T follicular helper cell (primary cell): ENCODE results near the gene HOXA5.

Experiments used
- DNase-seq: peaks from one replicate; pipeline ENCODE4 v3.0.0-alpha.2; 2020; ENCODE audit warnings: low read depth

HOXA5 gene

GRCh38 chr7:27134392-27134791 is 9.1 kb downstream of the HOXA5 start:
- no peak for DNase-seq

- no peak for DNase-seq
Measured at GRCh38 chr7:27133409-27134231, 9.9 kb downstream of the HOXA5 start.

- no peak for DNase-seq
Measured at GRCh38 chr7:27132978-27133377, 10.5 kb downstream of the HOXA5 start.

GRCh38 chr7:27132214-27132613 is 11.3 kb downstream of the HOXA5 start:
- no peak for DNase-seq

DNA sequence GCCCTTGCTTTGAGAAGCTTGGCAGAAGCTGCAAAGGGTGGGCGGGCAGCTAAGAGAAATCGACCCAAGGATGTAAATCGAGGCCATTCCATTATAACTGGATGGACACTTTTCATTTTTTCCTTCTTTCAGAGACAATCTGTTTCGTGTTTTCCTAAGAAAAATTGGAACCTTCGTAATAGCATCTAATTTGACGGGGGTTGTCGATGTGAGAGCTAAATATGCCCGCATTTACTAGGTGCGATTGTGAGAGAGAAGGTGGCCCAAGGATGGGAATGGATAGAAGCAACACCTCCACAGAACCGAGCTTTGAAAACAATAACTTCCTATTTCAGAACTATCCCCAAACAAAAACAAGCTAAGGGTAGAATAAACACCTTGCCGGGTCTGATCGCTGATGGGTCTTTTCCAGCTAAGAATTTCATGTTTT is 12.1 kb downstream of the HOXA5 start:
- no peak for DNase-seq

DNA sequence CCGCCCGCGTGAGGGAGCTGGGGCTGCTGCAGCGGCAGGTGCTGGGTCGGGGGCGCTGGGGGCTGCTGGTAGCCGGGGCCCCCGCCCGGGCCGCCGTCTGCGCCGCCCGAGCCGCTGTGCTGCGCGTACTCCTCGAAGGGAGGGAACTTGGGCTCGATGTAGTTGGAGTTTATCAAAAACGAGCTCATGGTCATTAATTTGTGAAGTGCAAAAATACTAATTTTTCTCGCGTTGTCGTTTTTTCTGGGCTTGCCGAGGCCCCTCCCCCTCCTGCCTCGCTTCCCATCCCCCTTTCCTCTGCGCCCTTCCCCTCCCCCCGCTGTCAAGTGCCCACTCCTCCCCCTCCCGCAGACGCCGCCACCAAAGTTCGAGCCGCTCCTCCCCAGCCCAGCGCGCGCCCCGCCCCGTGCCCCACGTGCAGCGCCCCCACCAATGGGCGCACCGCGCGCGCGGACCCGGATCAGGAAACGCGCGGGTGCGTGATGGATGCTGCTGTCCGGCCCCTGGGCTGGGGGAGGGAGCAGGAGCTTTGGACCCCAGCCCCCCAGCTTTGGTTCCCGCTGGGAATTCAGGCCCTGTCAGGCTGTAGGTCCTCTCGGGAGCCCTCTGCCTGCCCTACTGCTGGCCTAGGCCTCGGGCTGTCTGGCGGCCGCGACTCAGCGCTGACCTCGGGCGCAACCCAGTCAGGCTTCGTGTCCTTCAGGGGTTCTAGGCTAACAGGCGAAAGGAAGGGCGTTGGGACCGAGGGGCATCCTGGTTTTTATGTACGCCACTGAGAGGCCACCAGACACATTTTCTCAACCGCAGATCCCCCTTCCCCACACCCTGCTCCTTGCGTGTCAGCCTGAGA is 12.7 kb downstream of the HOXA5 start, which contains the start of gene HOXA4:
TSS of gene HOXA4 (minus strand) at position 218 of the 850 bp plus-strand sequence. CDS start at position 194, 24 bp downstream.
- peak; percentile 46 for DNase-seq

- no peak for DNase-seq
Measured at GRCh38 chr7:27129729-27130539, 13.5 kb downstream of the HOXA5 start.

DNA sequence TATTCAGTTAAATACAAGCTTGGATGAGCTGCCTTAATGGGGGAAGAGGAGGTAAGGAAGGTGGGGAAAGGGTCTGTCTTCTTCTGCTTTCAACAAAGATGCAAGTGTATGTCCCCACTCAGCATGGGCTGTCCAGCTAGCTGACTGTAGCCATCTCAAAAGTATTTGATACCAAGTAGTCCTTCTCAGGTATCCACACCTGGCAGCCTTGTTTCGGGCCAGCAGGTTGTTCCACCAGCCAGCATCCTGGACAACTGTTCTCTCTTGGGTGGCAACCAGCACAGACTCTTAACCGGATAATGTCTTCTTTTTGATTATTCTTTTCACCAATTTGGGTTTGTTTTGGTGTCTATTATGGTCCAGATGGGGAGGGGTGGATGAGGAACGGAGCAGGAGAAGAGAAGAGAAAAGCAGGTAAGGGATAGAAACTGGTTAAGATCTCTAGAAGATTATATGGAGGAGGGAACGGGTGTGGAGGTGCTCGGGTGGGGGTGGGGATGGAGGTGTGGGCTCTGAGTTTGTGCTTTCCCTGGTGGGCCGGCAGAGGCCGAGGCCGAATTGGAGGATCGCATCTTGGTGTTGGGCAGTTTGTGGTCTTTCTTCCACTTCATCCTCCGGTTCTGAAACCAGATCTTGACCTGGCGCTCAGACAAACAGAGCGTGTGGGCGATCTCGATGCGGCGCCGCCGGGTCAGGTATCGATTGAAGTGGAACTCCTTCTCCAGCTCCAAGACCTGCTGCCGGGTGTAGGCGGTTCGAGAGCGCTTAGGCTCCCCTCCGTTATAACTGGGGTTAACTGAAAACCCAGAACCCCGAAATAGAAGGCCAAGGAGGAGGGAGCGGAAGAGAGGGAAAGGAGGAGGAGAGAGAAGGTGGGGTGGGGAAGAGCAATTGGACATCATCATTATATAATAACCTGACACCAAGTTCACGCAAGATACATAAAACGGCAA is 14.4 kb downstream of the HOXA5 start:
- no peak for DNase-seq

DNA sequence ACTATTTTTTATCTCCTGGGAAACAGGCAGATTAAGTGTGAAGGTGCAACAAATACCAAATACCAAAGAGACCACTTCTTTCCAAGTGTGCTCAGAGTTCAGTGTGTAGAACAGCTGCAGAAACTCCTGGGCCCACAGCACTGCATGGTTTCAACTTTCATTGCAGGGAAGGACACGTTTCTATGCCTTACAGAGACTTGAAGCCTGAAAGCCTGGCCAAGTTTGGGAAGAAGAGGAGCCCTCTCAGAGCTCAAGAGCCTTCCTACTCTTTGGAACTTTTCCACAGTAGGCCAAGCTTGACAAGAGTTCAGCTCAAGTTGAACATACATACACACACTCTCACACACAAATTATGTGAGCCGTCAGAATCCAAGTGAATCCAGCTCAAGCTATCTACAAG is 15.4 kb downstream of the HOXA5 start:
- no peak for DNase-seq

DNA sequence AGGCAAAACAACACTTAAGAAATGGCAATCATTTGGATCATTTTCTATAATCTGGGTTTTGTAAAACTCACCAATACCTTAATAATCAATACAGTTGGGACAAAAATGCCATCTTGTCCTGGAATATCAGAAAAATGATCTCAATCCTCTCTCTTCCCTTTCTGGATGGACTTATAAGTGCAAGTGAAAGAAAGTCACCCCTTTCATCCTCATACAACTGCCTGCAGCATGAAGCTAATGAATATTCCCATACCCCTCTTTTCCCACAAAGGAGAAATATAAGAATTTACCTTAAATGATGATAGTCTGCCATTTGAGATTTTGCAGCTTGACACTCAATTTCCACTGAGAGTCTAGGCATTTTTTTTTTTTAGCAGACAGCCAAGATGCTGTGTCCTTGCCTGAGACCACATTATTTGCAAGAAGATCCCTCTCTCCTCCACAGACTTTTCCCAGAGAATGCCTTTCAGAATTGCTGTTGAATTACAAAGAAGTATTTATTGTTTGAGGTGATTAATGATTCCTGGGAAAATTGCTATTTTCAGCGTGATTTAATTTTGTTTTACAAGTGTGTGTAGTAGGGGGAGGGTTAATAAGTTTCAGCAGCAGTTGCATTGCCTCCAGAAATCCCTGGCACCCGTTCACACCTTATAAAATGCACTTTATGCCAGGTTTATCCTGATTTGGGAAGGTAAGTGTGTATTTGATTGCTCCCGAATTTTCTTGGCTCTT is 16.7 kb downstream of the HOXA5 start:
- DNase-seq, result no peak

DNA sequence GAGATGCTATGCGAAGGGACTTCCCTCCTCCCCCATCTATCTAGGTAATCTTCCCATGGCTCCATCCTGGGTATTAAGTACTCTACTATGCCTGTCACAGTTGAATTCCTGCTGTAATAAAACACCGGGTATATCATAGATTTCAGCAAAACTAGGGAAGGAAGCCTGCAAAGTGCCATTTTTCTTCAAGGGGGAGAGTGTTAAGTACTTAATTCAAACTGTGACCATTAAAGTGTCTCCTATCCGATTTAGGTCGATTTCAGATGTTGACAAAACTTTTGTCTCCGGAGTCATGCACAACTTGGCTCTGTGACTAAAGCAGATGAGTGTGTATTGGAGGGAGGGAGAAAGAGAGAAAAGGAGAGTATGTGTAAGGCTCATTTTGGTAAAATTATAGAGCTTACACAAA is 17.5 kb downstream of the HOXA5 start:
- DNase-seq, result no peak

GRCh38 chr7:27124902-27125689 is 18.4 kb downstream of the HOXA5 start:
- DNase-seq, result no peak

DNA sequence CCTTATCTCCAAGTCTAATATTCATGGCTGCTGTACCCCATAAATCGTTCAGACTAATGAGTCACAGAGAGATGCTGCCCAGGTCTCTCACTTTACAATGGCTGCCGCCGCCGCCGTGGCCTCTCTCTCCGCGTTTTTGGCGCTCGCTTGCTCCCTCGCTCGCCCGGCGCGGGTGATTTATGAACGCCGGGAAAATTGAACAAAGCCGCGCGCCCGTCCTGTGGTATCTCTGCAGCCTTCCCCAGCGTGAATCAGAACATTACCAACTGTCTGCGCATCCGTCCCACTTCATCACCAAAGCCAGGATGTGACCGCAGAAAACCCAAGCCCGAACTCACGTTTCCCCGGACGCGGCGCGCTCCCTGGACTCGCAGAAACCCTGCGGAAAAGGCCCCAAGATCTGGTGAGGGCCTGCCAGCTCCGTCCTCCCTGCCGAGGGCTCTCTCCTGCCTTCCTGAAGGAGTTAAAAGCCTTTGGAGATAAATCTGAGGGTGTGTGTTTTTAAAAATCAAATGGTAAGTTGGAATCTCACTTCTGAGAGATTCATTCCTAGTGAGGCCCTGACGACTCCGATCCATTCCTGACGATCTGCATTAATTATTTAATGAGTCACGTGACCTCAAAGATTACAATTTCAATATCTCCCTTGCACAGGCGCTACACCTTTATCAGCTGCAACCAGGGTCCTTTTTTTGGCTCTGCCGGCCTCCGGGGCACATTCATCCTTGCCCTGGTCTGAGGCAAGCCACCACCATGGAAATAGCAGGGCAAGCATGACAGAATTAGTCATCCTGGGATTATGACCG is 19.2 kb downstream of the HOXA5 start:
- DNase-seq, result no peak

DNA sequence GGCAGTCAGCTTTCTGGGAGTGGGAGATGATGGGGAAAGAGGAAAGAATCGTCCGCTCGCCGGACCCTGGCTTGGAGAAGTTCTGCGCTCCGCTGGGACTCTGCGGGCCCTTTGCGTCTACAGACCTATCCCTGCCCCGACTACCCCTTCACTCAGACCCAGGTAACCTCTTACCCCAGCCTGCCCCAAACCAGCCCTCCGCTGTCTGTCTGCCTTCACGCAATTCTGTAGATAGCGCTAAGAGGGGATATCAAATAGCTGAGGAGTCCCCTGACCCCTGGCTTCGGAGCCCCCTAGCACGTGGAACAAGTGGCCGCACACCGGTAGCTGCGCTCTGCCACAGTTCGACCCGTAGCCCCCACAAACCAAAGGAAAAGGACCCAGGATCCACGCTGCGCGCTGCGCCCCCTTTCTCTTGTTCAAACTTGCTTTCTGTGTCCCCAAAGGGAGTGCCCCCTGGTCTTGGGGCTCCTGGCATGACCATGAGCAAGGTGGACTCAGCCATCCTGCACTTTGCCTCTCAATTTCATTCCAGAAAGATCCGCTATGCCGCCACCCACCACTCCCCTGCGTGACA is 19.9 kb downstream of the HOXA5 start:
- DNase-seq, result no peak

DNA sequence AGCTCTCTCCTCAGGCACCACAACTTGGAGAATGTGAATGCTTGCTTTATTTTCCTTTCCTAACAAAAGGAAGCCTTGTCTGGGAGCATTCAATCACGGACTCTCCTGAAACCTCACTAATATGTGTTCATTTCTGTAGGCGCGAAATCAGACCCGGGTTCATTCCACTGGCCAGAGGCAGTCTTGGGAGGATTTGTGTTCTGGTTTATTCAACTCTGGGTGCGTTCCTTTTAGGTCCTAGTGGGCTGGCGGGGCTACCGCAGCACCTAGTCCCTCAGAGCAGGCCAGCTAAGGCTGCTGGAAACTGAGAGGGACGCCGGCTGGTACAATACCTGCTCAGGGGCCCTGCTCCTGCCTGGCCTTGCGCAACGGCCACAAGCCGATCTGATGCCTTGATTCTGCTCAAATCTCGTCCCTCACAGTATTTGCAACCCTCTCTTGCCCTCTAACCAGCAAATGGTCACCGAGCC is 20.4 kb downstream of the HOXA5 start:
- DNase-seq, result no peak

- DNase-seq, result no peak
Measured at GRCh38 chr7:27122077-27122910, 21.2 kb downstream of the HOXA5 start.

DNA sequence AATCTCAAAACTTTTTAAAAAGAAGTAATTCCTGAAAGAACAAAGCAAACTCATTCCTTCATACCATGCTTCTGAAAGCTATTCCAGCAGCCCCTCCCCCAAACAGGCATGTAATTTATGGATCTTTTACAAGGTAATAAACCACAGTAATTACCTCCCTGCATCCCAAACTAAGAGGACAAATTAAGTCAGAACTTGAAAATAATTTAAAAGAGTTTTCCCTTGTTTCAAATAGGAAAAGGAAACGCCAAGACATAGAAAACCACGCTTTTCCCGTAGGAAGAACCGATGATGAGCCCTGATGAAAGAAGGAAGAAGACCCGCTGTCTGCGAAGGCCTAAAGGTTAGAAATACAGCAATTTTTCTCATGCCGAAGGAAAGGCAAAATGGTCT is 21.8 kb downstream of the HOXA5 start:
- no peak for DNase-seq
